HG03039 (cell line): ENCODE data around the gene B3GAT1.

ENCODE experiments used
- ATAC-seq: cut with Tn5 transposase; IDR thresholded peaks from one replicate; pipeline ENCODE4 v1.9.1; 2021; ENCODE audit warnings: mild to moderate bottlenecking, moderate library complexity; ENCODE audit not compliant: unreplicated experiment

Gene B3GAT1

DNA sequence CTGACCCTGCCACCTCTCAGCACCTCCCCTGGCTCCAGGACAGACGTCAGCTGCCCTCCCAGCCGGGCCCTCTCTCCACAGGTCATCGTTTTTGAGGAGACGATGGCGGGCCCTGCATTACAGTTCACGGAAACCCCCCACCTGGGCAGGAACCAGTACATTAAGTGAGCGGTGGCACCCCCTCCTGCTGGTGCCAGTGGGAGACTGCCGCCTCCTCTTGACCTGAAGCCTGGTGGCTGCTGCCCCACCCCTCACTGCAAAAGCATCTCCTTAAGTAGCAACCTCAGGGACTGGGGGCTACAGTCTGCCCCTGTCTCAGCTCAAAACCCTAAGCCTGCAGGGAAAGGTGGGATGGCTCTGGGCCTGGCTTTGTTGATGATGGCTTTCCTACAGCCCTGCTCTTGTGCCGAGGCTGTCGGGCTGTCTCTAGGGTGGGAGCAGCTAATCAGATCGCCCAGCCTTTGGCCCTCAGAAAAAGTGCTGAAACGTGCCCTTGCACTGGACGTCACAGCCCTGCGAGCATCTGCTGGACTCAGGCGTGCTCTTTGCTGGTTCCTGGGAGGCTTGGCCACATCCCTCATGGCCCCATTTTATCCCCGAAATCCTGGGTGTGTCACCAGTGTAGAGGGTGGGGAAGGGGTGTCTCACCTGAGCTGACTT lies 37.0 kb downstream of the B3GAT1 start:
- ATAC-seq = no peak

GRCh38 chr11:134374171-134374570 lies 37.9 kb downstream of the B3GAT1 start:
- ATAC-seq = no peak

GRCh38 chr11:134373591-134374052 lies 38.4 kb downstream of the B3GAT1 start:
- no peak for ATAC-seq

GRCh38 chr11:134372961-134373360 lies 39.1 kb downstream of the B3GAT1 start:
- ATAC-seq = no peak

DNA sequence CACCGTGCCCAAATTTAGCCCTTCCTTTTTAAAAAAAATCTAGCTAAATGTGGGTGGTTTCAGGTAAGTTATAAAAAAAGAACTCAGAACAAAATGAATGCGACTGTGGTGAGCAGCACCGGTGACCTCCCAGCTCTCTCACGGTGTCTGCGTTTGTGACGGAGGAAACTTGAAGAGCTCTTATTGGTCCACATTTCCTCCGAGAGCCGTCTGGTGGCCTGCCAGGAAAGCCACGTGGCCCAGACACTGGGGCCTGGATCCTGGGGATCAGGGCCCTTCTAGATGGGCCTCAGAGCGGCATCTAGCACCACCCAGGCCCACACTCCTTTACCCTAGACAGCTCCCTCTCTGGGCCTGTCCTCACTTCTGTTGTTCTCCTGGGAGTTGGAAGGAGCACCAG lies 39.5 kb downstream of the B3GAT1 start:
- no peak for ATAC-seq

DNA sequence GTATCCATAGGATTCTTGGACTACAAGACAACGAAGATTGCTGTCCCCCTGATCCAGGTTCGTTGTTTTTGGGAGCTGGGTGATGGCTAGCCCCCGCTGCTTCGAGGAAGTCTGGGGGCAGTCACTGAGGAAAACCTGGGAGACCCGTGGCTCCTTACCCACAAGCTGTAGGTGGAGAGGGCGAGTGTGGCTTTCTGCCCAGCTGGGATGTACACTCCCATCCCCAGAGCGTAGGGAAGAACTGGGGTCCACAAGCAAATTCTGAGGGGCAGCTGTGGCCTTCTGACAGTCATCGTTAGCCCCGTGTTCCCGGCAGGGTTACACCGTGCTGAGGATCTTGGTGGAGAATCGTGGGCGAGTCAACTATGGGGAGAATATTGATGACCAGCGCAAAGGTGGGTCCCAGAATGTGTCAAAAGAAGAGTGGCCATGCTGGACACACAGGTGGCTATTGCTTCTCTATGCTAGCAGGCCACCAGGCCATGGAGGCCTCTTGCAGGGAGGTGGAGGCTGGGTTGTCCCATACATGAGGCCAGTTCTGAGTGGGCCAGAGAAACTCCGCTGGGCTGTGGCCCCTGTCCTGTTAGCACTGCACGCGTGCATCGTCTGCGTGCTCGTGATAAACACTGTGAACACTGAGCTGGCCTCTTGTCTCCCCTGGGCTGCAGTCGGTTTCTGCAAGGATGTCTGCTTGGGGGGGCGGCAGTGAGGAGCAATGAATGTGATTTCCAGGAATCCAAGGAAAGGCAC lies 40.4 kb downstream of the B3GAT1 start:
- ATAC-seq = no peak

GRCh38 chr11:134370526-134371435 lies 41.3 kb downstream of the B3GAT1 start:
- ATAC-seq = no peak

GRCh38 chr11:134369656-134370525 lies 42.2 kb downstream of the B3GAT1 start:
- ATAC-seq = no peak

DNA sequence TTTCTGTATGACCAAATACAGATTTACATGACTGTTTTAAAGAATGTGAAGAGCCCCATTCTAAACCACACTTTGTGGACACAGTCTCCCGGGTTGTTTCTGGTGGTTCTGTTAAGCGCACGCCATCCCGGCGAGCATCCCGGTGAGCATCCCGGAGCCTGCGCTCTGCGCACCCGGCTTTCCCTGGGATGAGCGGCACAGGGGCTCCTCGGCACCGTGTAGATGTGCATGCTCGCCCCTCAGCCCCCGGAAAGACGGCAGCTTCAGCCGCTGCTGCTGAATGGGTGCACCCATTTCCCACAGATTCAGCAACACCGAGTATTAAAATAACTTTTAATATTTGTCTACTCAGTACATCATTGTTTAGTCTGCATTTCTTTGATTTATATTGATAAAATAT lies 44.3 kb downstream of the B3GAT1 start:
- no peak for ATAC-seq

DNA sequence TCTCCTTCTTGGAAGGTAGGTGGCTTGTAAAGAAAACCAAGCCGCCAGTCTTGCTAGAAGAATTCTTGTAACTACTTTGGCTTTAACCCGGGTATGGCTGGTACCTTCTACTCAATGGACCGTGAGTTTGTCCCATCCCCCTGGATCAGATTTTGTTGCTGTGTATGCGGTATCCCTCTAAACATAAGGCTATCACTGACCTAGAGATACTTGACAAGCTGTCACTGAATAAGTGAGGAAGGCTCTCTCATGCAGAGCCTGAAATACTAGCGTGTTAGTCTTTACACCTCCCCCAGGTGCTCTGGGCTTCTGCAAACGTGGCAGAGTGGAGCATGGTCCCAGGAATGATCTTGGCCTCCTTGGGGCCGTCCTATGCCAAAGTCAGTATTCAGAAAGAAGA lies 45.8 kb downstream of the B3GAT1 start:
- no peak for ATAC-seq

- no peak for ATAC-seq
Observed at GRCh38 chr11:134365011-134365925, 46.8 kb downstream of the B3GAT1 start.

DNA sequence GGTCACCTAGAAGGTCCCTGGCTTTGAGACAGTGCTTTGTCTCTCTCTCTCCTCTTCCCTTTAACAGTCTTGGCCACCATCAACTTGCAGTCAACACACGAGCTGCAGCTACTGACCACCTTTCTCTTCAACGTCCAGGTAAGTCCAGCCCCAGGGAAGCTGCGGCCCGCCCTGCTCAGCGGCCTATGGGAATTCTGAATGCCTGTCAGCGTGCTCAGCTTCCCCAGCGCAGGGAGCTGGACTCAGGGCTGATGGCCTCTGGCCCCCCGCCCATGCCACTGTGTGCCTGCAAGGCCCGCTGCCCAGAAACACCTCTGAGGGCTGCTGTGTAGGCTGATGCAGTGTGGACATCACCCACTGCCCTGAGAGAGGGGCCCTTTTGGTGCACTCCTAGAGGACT lies 47.8 kb downstream of the B3GAT1 start:
- ATAC-seq = no peak

GRCh38 chr11:134363592-134363991 lies 48.5 kb downstream of the B3GAT1 start:
- ATAC-seq = no peak

GRCh38 chr11:134363161-134363560 lies 48.9 kb downstream of the B3GAT1 start:
- ATAC-seq = no peak

DNA sequence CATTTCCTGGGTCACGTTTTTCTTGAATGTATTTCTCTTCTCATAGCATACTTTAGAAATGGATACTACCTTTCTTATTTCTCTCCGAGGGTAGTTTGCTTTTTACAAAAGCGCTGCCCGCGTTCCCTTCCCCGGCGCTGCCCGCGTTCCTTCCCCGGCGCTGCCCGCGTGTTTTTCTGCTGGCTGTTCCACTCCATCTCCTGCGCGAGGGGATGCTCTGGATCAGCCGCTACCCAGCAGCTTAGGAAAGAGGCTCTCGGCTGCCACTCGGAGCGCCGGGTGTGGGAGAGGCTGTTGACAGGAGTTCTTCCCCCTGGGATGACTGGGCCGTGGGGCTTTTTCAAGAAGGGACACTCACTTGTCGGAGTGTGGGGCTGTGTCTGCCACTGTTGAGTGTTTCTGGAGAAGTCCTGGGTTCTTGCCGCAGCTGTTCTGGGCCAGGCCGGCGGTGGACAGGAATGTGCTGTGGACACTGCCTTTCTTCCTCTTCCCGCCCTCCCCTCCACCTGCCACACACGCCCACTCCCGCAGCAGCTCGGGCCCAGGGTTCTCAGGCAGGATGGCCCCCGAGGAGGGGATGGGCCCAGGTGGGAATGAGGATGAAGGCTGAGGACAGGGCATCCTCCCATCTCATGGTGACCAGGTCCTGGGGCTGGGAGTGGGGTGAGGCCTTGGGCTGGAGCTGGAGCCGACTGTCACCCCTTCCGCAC lies 49.7 kb downstream of the B3GAT1 start:
- no peak for ATAC-seq

DNA sequence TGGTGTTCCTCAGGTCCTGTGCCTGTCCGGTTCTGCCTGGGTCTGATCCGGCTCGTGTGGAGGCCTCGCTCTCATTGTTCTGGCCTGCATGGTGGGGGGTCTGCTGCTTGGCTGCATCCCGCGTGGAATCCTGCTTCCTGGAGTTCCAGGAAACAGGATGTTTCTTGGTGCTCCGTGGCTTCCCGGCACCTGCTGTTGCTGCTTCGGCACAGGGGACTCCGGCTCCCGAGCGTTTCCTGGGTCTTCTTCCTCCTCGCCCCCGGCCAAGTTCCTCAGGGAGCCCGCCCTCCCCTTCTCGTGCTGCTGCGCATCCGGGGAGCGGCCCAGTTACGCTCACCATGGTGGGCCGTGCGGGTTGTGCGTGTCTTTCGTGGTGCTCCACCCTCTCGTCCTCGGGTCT lies 50.4 kb downstream of the B3GAT1 start:
- ATAC-seq = no peak

DNA sequence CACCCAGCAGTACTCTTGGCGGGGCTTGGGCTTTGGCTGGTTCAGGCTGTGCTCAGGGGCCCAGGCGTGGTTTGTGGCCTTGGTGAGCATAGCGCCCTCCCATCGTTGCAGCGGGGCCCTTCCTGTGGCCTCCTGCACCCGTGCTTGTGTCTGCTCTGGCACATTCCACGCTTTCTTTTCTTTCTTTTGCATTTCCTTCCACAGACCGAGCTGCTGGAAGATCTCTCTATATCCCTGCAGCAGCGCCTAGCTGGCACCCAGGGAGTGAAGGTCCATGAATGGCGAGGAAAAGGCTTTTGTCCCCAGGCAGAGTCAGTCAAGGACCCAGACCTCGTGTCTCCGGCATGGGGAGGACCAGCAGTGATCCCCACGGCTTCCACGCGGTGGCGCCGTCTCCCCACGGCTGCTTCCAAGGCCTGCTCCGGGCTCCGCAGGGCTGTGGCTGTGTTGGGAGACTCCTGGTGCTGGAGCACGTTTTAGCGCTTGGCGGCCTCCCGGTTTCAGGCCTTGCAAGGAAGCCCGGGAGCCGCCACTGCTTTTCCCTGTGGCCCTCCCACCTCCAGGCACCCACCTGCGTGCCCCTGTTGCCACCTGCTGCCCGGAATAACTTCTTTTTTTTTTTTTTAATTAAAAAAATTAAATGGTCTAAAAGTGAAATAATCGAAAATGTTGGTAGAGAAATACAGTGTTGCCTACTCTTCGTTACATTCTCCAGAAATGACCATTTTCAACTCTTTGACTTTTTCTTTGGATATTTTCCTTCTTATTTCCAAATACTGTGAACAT lies 51.8 kb downstream of the B3GAT1 start:
- ATAC-seq = peak; percentile 56

GRCh38 chr11:134359646-134360045 lies 52.4 kb downstream of the B3GAT1 start:
- ATAC-seq = no peak
